ENCODE data around the gene WFIKKN1. TPM values are rescaled to one million over a fixed set of nuclear protein-coding genes. Genes with fewer than 3 reads are reported as not detected.

The WFIKKN1 gene
- total and polyA plus RNA-seq, 2 of the 13 experiments (the other 11 are each of a cell fraction or from before 2014, with no cell fraction given) = 1.7 to 4.9 TPM

DNA sequence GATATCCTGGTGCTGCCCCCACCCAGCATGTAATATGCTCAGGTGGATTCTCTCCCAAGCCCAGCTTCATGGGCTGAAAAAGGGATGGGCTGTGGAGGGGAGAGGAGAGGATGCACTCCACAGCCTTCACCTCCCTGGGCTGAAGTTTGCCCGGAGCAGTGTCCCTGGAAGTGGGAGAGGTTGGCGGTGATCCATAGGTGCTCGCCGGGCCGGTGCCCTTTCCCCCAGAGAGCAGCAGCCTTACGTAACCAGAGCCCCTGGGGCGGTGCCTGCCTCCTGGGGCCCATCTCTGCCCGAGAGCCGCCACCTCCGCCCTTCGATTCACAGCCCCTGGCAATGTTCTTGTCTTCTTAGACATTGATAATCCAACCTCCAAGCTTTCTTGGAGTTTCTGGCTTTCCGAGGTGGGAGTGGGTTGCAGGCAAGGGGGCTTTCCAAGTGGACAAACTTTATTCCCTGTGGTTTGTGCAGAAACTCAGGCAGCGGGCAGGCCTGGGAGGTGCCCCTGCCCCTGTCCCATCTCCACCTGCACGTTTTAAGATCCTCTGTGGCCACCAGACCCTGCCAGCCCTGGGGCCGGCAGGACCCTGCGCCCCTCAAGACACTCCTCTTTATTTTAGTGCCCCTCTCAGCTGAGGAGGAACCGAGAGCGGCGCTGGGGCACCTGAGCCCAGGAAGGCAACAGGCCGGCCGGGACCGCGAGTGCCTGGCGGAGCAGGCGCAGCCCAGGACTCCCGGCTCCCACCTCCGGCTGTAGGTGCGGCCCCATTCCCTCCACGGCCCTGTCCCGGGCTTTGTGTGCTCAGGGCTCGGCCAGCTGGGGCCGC lies 15.3 kb downstream of the WFIKKN1 start (continued):
- TF ChIP-seq, protein P1, sequence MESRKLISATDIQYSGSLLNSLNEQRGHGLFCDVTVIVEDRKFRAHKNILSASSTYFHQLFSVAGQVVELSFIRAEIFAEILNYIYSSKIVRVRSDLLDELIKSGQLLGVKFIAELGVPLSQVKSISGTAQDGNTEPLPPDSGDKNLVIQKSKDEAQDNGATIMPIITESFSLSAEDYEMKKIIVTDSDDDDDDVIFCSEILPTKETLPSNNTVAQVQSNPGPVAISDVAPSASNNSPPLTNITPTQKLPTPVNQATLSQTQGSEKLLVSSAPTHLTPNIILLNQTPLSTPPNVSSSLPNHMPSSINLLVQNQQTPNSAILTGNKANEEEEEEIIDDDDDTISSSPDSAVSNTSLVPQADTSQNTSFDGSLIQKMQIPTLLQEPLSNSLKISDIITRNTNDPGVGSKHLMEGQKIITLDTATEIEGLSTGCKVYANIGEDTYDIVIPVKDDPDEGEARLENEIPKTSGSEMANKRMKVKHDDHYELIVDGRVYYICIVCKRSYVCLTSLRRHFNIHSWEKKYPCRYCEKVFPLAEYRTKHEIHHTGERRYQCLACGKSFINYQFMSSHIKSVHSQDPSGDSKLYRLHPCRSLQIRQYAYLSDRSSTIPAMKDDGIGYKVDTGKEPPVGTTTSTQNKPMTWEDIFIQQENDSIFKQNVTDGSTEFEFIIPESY (CRISPR knock-in tag; IDR thresholded peaks at IDR 0.05) = no peak; the same call in 1 of the 2 replicates
- no peak for TF ChIP-seq ZSCAN30 (CRISPR knock-in tag; IDR thresholded peaks at IDR 0.05)
- TF ChIP-seq NRL (CRISPR knock-in tag; IDR thresholded peaks at IDR 0.05; ENCODE audit: borderline replicate concordance) = no peak
- TF ChIP-seq, protein P2, sequence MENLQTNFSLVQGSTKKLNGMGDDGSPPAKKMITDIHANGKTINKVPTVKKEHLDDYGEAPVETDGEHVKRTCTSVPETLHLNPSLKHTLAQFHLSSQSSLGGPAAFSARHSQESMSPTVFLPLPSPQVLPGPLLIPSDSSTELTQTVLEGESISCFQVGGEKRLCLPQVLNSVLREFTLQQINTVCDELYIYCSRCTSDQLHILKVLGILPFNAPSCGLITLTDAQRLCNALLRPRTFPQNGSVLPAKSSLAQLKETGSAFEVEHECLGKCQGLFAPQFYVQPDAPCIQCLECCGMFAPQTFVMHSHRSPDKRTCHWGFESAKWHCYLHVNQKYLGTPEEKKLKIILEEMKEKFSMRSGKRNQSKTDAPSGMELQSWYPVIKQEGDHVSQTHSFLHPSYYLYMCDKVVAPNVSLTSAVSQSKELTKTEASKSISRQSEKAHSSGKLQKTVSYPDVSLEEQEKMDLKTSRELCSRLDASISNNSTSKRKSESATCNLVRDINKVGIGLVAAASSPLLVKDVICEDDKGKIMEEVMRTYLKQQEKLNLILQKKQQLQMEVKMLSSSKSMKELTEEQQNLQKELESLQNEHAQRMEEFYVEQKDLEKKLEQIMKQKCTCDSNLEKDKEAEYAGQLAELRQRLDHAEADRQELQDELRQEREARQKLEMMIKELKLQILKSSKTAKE (CRISPR knock-in tag; IDR thresholded peaks at IDR 0.05; ENCODE audit: borderline replicate concordance) = peak; percentile 46; the same call in 1 of the 2 replicates
- no peak for TF ChIP-seq CBFB (CRISPR knock-in tag; IDR thresholded peaks at IDR 0.05)
- TF ChIP-seq, protein P3, sequence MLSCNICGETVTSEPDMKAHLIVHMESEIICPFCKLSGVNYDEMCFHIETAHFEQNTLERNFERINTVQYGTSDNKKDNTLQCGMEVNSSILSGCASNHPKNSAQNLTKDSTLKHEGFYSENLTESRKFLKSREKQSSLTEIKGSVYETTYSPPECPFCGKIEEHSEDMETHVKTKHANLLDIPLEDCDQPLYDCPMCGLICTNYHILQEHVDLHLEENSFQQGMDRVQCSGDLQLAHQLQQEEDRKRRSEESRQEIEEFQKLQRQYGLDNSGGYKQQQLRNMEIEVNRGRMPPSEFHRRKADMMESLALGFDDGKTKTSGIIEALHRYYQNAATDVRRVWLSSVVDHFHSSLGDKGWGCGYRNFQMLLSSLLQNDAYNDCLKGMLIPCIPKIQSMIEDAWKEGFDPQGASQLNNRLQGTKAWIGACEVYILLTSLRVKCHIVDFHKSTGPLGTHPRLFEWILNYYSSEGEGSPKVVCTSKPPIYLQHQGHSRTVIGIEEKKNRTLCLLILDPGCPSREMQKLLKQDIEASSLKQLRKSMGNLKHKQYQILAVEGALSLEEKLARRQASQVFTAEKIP (CRISPR knock-in tag; IDR thresholded peaks at IDR 0.05; ENCODE audit: borderline replicate concordance) = no peak
- peak; percentile 59; the same call in 1 of the 2 replicates for TF ChIP-seq ZNF772 (CRISPR knock-in tag; IDR thresholded peaks at IDR 0.05)
- TF ChIP-seq FOXC1 (CRISPR knock-in tag; IDR thresholded peaks at IDR 0.05; ENCODE audit: borderline replicate concordance) = no peak
- no peak for TF ChIP-seq ZSCAN20 (CRISPR knock-in tag; IDR thresholded peaks at IDR 0.05; ENCODE audit: borderline replicate concordance)
- TF ChIP-seq ZFY (CRISPR knock-in tag; IDR thresholded peaks at IDR 0.05) = no peak
- TF ChIP-seq ZFP36L2 (CRISPR knock-in tag; IDR thresholded peaks at IDR 0.05) = no peak
- TF ChIP-seq SNAI1 (CRISPR knock-in tag; IDR thresholded peaks at IDR 0.05; ENCODE audit: borderline replicate concordance) = no peak
- no peak for TF ChIP-seq NR2C2 (CRISPR knock-in tag; IDR thresholded peaks at IDR 0.05; ENCODE audit: borderline replicate concordance)
- TF ChIP-seq, protein P4, sequence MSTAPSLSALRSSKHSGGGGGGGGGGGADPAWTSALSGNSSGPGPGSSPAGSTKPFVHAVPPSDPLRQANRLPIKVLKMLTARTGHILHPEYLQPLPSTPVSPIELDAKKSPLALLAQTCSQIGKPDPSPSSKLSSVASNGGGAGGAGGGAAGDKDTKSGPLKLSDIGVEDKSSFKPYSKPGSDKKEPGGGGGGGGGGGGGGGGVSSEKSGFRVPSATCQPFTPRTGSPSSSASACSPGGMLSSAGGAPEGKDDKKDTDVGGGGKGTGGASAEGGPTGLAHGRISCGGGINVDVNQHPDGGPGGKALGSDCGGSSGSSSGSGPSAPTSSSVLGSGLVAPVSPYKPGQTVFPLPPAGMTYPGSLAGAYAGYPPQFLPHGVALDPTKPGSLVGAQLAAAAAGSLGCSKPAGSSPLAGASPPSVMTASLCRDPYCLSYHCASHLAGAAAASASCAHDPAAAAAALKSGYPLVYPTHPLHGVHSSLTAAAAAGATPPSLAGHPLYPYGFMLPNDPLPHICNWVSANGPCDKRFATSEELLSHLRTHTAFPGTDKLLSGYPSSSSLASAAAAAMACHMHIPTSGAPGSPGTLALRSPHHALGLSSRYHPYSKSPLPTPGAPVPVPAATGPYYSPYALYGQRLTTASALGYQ (CRISPR knock-in tag; IDR thresholded peaks at IDR 0.05) = no peak
- no peak for TF ChIP-seq ZNF256 (CRISPR knock-in tag; conservative IDR thresholded peaks at IDR 0.05)
- TF ChIP-seq, protein P5, sequence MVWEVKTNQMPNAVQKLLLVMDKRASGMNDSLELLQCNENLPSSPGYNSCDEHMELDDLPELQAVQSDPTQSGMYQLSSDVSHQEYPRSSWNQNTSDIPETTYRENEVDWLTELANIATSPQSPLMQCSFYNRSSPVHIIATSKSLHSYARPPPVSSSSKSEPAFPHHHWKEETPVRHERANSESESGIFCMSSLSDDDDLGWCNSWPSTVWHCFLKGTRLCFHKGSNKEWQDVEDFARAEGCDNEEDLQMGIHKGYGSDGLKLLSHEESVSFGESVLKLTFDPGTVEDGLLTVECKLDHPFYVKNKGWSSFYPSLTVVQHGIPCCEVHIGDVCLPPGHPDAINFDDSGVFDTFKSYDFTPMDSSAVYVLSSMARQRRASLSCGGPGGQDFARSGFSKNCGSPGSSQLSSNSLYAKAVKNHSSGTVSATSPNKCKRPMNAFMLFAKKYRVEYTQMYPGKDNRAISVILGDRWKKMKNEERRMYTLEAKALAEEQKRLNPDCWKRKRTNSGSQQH (CRISPR knock-in tag; IDR thresholded peaks at IDR 0.05; ENCODE audit: low read depth) = no peak
- no peak for TF ChIP-seq NAIF1 (CRISPR knock-in tag; IDR thresholded peaks at IDR 0.05; ENCODE audit: borderline replicate concordance)
- no peak for TF ChIP-seq RAD51 (IDR thresholded peaks at IDR 0.05; ENCODE audit: borderline replicate concordance)
